ENCODE measurements around the gene NAV2.

DNA sequence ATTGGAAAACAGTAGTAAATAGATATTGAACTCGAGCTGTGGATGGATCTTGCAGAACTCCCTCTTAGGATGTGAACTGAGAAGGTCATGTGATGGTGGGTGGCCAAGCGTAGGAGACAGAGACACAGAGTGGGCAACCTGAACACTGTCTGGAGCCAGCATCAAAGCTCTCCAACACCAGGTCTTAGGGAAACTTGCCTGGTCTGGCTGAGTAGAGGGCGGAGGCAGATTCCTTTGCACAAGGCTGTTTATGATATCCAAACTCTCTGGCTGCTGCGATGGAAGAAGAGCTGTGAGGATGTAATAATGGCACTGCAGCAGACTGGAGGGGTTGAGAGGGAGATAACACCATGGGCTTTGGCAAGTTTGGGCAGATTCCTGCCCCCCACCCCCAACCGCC, 10.1 kb downstream of the NAV2 start:
- TF ChIP-seq, protein P1, sequence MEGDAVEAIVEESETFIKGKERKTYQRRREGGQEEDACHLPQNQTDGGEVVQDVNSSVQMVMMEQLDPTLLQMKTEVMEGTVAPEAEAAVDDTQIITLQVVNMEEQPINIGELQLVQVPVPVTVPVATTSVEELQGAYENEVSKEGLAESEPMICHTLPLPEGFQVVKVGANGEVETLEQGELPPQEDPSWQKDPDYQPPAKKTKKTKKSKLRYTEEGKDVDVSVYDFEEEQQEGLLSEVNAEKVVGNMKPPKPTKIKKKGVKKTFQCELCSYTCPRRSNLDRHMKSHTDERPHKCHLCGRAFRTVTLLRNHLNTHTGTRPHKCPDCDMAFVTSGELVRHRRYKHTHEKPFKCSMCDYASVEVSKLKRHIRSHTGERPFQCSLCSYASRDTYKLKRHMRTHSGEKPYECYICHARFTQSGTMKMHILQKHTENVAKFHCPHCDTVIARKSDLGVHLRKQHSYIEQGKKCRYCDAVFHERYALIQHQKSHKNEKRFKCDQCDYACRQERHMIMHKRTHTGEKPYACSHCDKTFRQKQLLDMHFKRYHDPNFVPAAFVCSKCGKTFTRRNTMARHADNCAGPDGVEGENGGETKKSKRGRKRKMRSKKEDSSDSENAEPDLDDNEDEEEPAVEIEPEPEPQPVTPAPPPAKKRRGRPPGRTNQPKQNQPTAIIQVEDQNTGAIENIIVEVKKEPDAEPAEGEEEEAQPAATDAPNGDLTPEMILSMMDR (conservative IDR thresholded peaks at IDR 0.05; ENCODE audit: low read depth in 2 of 2): no peak
- no peak for TF ChIP-seq CREB1 (CRISPR knock-in tag; IDR thresholded peaks at IDR 0.05; ENCODE audit: low read depth)
- no peak for TF ChIP-seq POLR2AphosphoS5 (IDR thresholded peaks at IDR 0.05; ENCODE audit: low read depth)
- no peak for TF ChIP-seq EZH2phosphoT487 (IDR thresholded peaks at IDR 0.05; ENCODE audit: unreplicated experiment)
- no peak for TF ChIP-seq STAT1 (IDR thresholded peaks at IDR 0.05; ENCODE audit: unreplicated experiment)
- no peak for TF ChIP-seq EZH2 (IDR thresholded peaks at IDR 0.05; ENCODE audit: low read depth, unreplicated experiment)
- TF ChIP-seq, protein P2, sequence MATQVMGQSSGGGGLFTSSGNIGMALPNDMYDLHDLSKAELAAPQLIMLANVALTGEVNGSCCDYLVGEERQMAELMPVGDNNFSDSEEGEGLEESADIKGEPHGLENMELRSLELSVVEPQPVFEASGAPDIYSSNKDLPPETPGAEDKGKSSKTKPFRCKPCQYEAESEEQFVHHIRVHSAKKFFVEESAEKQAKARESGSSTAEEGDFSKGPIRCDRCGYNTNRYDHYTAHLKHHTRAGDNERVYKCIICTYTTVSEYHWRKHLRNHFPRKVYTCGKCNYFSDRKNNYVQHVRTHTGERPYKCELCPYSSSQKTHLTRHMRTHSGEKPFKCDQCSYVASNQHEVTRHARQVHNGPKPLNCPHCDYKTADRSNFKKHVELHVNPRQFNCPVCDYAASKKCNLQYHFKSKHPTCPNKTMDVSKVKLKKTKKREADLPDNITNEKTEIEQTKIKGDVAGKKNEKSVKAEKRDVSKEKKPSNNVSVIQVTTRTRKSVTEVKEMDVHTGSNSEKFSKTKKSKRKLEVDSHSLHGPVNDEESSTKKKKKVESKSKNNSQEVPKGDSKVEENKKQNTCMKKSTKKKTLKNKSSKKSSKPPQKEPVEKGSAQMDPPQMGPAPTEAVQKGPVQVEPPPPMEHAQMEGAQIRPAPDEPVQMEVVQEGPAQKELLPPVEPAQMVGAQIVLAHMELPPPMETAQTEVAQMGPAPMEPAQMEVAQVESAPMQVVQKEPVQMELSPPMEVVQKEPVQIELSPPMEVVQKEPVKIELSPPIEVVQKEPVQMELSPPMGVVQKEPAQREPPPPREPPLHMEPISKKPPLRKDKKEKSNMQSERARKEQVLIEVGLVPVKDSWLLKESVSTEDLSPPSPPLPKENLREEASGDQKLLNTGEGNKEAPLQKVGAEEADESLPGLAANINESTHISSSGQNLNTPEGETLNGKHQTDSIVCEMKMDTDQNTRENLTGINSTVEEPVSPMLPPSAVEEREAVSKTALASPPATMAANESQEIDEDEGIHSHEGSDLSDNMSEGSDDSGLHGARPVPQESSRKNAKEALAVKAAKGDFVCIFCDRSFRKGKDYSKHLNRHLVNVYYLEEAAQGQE (IDR thresholded peaks at IDR 0.05; ENCODE audit: unreplicated experiment): no peak
- TF ChIP-seq ZNF114 (CRISPR knock-in tag; IDR thresholded peaks at IDR 0.05): no peak
- no peak for TF ChIP-seq JUNB (IDR thresholded peaks at IDR 0.05; ENCODE audit: unreplicated experiment)
- TF ChIP-seq NANOG (IDR thresholded peaks at IDR 0.05; ENCODE audit: borderline replicate concordance): no peak
- TF ChIP-seq ZNF462 (CRISPR knock-in tag; IDR thresholded peaks at IDR 0.05): no peak

Measured in GM23338 (cell line).